Spleen (tissue), 11 donors: ENCODE measurements around the gene ARHGAP27. TPM values are rescaled to one million over a fixed set of nuclear protein-coding genes. Genes with fewer than 3 reads are reported as not detected.
"Not testable (repeated sequence)": the region's sequence is repeated elsewhere in the genome, so short reads cannot be mapped to it uniquely, and the experiment has no call there.

Experiments
- DNase-seq: peaks from one replicate; pipeline ENCODE4 v3.0.0-alpha.2; 2020
- H3K27ac ChIP-seq, 8 donors: fragments of 200-600 bp; sonication (generic) in 7 of 8; 1 replicate in 4 of 8; 2 replicates in 4 of 8; pipeline versions ENCODE4 v1.5.0 to v1.8.0; 2016 to 2021; ENCODE audit warnings: inconsistent platforms in 4 of 8, mild to moderate bottlenecking in 4 of 8, moderate library complexity in 1 of 8
- H3K27me3 ChIP-seq, 7 donors: fragments of 200-600 bp; sonication (generic) in 6 of 7; replicated peaks in 1 of 7; 1 replicate in 4 of 7; 2 replicates in 3 of 7; pipeline versions ENCODE4 v1.5.0 to v1.8.0; 2016 to 2021; ENCODE audit warnings: inconsistent platforms in 3 of 7, mild to moderate bottlenecking in 1 of 7
- H3K36me3 ChIP-seq, 6 donors: fragments of 200-600 bp; sonication (generic) in 5 of 6; 1 replicate in 4 of 6; 2 replicates in 2 of 6; pipeline versions ENCODE4 v1.5.0 to v1.8.0; 2016 to 2021; ENCODE audit warnings: inconsistent platforms in 2 of 6
- H3K4me1 ChIP-seq, 6 donors: fragments of 200-600 bp; sonication (generic) in 5 of 6; 1 replicate in 3 of 6; 2 replicates in 3 of 6; pipeline versions ENCODE4 v1.5.0 to v1.8.0; 2016 to 2021; ENCODE audit warnings: inconsistent platforms in 3 of 6
- H3K4me3 ChIP-seq, 8 donors: fragments of 200-600 bp; sonication (generic) in 7 of 8; 1 replicate in 4 of 8; 2 replicates in 4 of 8; pipeline versions ENCODE4 v1.5.0 to v1.8.0; 2016 to 2021; ENCODE audit warnings: inconsistent platforms in 4 of 8, mild to moderate bottlenecking in 4 of 8, moderate library complexity in 2 of 8
- H3K9me3 ChIP-seq, 8 donors: fragments of 200-600 bp; sonication (generic) in 7 of 8; 1 replicate in 4 of 8; 2 replicates in 4 of 8; pipeline versions ENCODE4 v1.5.0 to v1.8.0; 2016 to 2021; ENCODE audit warnings: inconsistent platforms in 4 of 8
- CTCF ChIP-seq, 11 experiments: fragments of 200-600 bp in 7 of 11; fragments of 450-650 bp in 4 of 11; sonication (generic) in 4 of 11; IDR thresholded peaks in 8 of 11; conservative IDR thresholded peaks in 3 of 11; 1 replicate in 7 of 11; 2 replicates in 4 of 11; pipeline versions ENCODE4 v1.4.0 to v1.8.0; 2016 to 2021; ENCODE audit warnings: antibody characterized with exemption in 11 of 11, inconsistent platforms in 4 of 11, mild to moderate bottlenecking in 1 of 11
- POLR2A ChIP-seq, 3 donors: fragments of 450-650 bp; IDR thresholded peaks; one replicate each; pipeline ENCODE4 v1.5.1; 2017; ENCODE audit warnings: antibody characterized with exemption in 3 of 3, mild to moderate bottlenecking in 1 of 3
- POLR2AphosphoS5 ChIP-seq, 3 donors: sonication (generic); formaldehyde crosslinking; IDR thresholded peaks; one replicate each; pipeline ENCODE4 v1.5.1; 2017; ENCODE audit warnings: antibody characterized with exemption in 3 of 3
- WGBS, 5 donors: extraction: QIAGEN DNeasy Blood & Tissue Kit in 3 of 5; methylation state at CpG; one replicate each; pipeline versions ENCODE4 v1.1.5 to v1.1.7; 2013 to 2018; 5-methylcytosine and 5-hydroxymethylcytosine counted together
- intact Hi-C: fragments of 100-400 bp; cut with DNase I; formaldehyde crosslinking; loops from one replicate; pipeline ENCODE4 v1.15.0; 2023; ENCODE audit warnings: low total_unique reads
- polyA plus RNA-seq, 3 donors: library from polyadenylated mRNA; stranded (reverse); fragments of 200-250 nt; gene quantifications; one replicate each; pipeline ENCODE4 v1.2.1, GENCODE V29; 2013
- total RNA-seq, 7 donors: library from RNA; depleted of rRNA in 3 of 7; stranded (reverse); fragments of >200 nt in 3 of 7; fragmentation: NEBNext Ultra II Directional in 4 of 7; extraction: Animal tissue kit (Norgen Biotek cat#: 25700) in 4 of 7; gene quantifications; one replicate each; pipeline versions ENCODE4 v1.1.0 to v1.2.1, GENCODE V29; 2016 to 2021
- donor health status: healthy with polysubstance abuse.
- donor health status: DM: no; HTN: no; CAD: no; lungs with moderate emphysema.
- donor health status: DM: no; HTN: no; CAD: no.
- donor health status: Bipolar disorder and iron deficiency.
- donor health status: healthy.
- donor health status: DM: no; HTN: no; CAD: no.
- donor health status: DM: yes; HTN: yes; CAD: no.

Gene ARHGAP27
- total and polyA plus RNA-seq, 10 donors: 43.6 to 151 (median 118) TPM

- Histone ChIP-seq H3K27ac (peak overlapping the region in 3 of 8 donors; percentile 18 to 66 (median 61)), H3K4me3 (peak overlapping the region in 1 of 8 donors; percentile 11), H3K4me1 (peaks cover 0 to 25% (median 9%) of the 10 kb centered on the region in 6 donors), H3K36me3 (peaks cover 0 to 93% (median 11%) of the 10 kb centered on the region in 6 donors)
- H3K9me3 ChIP-seq, intact Hi-C loops, H3K27me3 ChIP-seq: not testable (repeated sequence)
- 20 to 34% (median 32%) methylated on average over 15 to 16 of the region's 16 CpGs for WGBS, 5 donors
- peak in 1 of 3 donors; percentile 47 for TF ChIP-seq POLR2AphosphoS5 (IDR thresholded peaks at IDR 0.05)
- DNase-seq: peak; percentile 65
Measured at GRCh38 chr17:45445901-45446743, 13.5 kb upstream of the ARHGAP27 start.

- Histone ChIP-seq H3K36me3 (peaks cover 0 to 96% (median 11%) of the 10 kb centered on the region in 6 donors), H3K27ac (peak overlapping the region in 1 of 8 donors; percentile 66), H3K4me1 (peaks cover 0 to 33% (median 15%) of the 10 kb centered on the region in 6 donors)
- peak; percentile 61 for DNase-seq
- intact Hi-C loops, H3K9me3 ChIP-seq, H3K27me3 ChIP-seq, H3K4me3 ChIP-seq: not testable (repeated sequence)
- WGBS, 5 donors: 89 to 92% (median 90%) methylated on average over 19 to 21 of the region's 21 CpGs
Measured at GRCh38 chr17:45444856-45445820, 12.5 kb upstream of the ARHGAP27 start.

- WGBS, 5 donors: 81 to 90% (median 83%) methylated on average over 8 to 10 of the region's 10 CpGs
- DNase-seq: peak; percentile 22
- H3K27ac ChIP-seq, H3K27me3 ChIP-seq, intact Hi-C loops, H3K4me3 ChIP-seq, H3K9me3 ChIP-seq: not testable (repeated sequence)
- H3K4me1 ChIP-seq: peaks cover 0 to 33% (median 15%) of the 10 kb centered on the region in 6 donors
- H3K36me3 ChIP-seq: peaks cover 0 to 96% (median 14%) of the 10 kb centered on the region in 6 donors
Measured at GRCh38 chr17:45444301-45444700, 11.6 kb upstream of the ARHGAP27 start.

- H3K4me3 ChIP-seq, H3K27ac ChIP-seq, H3K27me3 ChIP-seq, intact Hi-C loops, H3K9me3 ChIP-seq: not testable (repeated sequence)
- DNase-seq: peak; percentile 49
- 89 to 93% (median 89%) methylated on average over 2 to 10 of the region's 10 CpGs for WGBS, 5 donors
- Histone ChIP-seq H3K36me3 (peaks cover 0 to 96% (median 20%) of the 10 kb centered on the region in 6 donors), H3K4me1 (peaks cover 0 to 33% (median 15%) of the 10 kb centered on the region in 6 donors)
Measured at GRCh38 chr17:45443371-45444260, 10.9 kb upstream of the ARHGAP27 start.

- intact Hi-C loops: no loop called here
- TF ChIP-seq POLR2A (IDR thresholded peaks at IDR 0.05) (no peak), POLR2AphosphoS5 (IDR thresholded peaks at IDR 0.05) (no peak), CTCF (IDR thresholded peaks at IDR 0.05 in 8 of 11, conservative IDR thresholded peaks at IDR 0.05 in 3 of 11) (no peak)
- peaks cover 0 to 26% (median 15%) of the 10 kb centered on the region in 6 donors for H3K4me1 ChIP-seq
- no peaks in the 10 kb centered on the region for H3K27me3 ChIP-seq
- no peaks in the 10 kb centered on the region for H3K9me3 ChIP-seq
- peak; percentile 51 for DNase-seq
- H3K4me3 ChIP-seq: no peak overlapping the region
- H3K27ac ChIP-seq: peak overlapping the region in 1 of 8 donors; percentile 33
- peaks cover 0 to 96% (median 36%) of the 10 kb centered on the region in 6 donors for H3K36me3 ChIP-seq
- WGBS, 5 donors: 81 to 90% (median 85%) methylated on average over 14 of the region's 14 CpGs
Measured at GRCh38 chr17:45441526-45442310, 9.0 kb upstream of the ARHGAP27 start.
